ENCODE results near the gene NBPF4.
"Not testable (repeated sequence)": the region's sequence is repeated elsewhere in the genome, so short reads cannot be mapped to it uniquely, and the experiment has no call there.

- TF ChIP-seq CTCF (IDR thresholded peaks at IDR 0.05; ENCODE audit: insufficient read depth, low read length, poor library complexity, severe bottlenecking); EZH2phosphoT487 (conservative IDR thresholded peaks at IDR 0.05; ENCODE audit: low read length): not testable (repeated sequence)
Measured at GRCh38 chr1:108272485-108273327, 28.8 kb upstream of the NBPF4 start.

Measured in SU-DHL-6 (cell line).